Spinal cord (tissue), 10 donors: ENCODE measurements around the gene EIF5A. TPM values are rescaled to one million over a fixed set of nuclear protein-coding genes. Genes with fewer than 3 reads are reported as not detected.

Experiments used
- DNase-seq, 6 donors: peaks; one replicate each; pipeline versions ENCODE4 v3.0.0 to v3.0.0-alpha.2; 2013 to 2015; ENCODE audit warnings: low spot score in 6 of 6, low read depth in 4 of 6
- H3K27ac ChIP-seq: one replicate; pipeline ENCODE4 v1.5.1; 2013; ENCODE audit warnings: low read depth, low read length, control low read depth
- H3K27me3 ChIP-seq: one replicate; pipeline ENCODE4 v1.6.1; 2013; ENCODE audit warnings: low read length; ENCODE audit not compliant: control insufficient read depth, insufficient read depth
- H3K36me3 ChIP-seq: one replicate; pipeline ENCODE4 v1.6.1; 2013; ENCODE audit warnings: low read length; ENCODE audit not compliant: control insufficient read depth, insufficient read depth
- H3K4me1 ChIP-seq: one replicate; pipeline ENCODE4 v1.6.1; 2013; ENCODE audit warnings: low read length; ENCODE audit not compliant: control insufficient read depth, insufficient read depth
- H3K4me3 ChIP-seq: one replicate; pipeline ENCODE4 v1.5.1; 2013; ENCODE audit warnings: low read depth, low read length, control low read depth
- H3K9me3 ChIP-seq: one replicate; pipeline ENCODE4 v1.6.1; 2013; ENCODE audit warnings: low read length; ENCODE audit not compliant: control insufficient read depth, insufficient read depth
- WGBS: methylation state at CpG from one replicate; pipeline ENCODE4 v1.1.5; 2013; ENCODE audit warnings: missing lambda C conversion rate; ENCODE audit not compliant: insufficient coverage; 5-methylcytosine and 5-hydroxymethylcytosine counted together
- polyA plus RNA-seq, 2 donors: library from polyadenylated mRNA; unstranded; fragments of 120-200 nt; gene quantifications; one replicate each; pipeline ENCODE4 v1.2.1, GENCODE V29; 2013; ENCODE audit not compliant: insufficient read length in 2 of 2
- small RNA-seq: library from RNA; depleted of rRNA; stranded (forward); fragments of <200 nt; gene quantifications from one replicate; pipeline ENCODE3, GENCODE V24; 2014; ENCODE audit warnings: low replicate concordance
- total RNA-seq, 2 donors: library from RNA; depleted of rRNA in 1 of 2; stranded (reverse); fragments of 120-200 nt in 1 of 2; fragments of >200 nt in 1 of 2; gene quantifications; one replicate each; pipeline versions ENCODE4 v1.2.3 to v1.2.4, GENCODE V29; 2013 to 2014
- donor health status: healthy.

Gene EIF5A
- total and polyA plus RNA-seq, 4 donors: 146 to 375 (median 284) TPM

GRCh38 chr17:7361906-7362305 is 54.5 kb downstream of the EIF5A start:
- Histone ChIP-seq H3K9me3 (no peaks in the 10 kb centered on the region), H3K4me3 (no peak overlapping the region), H3K4me1 (no peaks in the 10 kb centered on the region), H3K27ac (no peak overlapping the region), H3K27me3 (no peaks in the 10 kb centered on the region), H3K36me3 (no peaks in the 10 kb centered on the region)
- 50% methylated on average over 3 of the region's 3 CpGs for WGBS
- DNase-seq: no peak

Small RNAs within 50 kb of the gene (small RNA-seq; reads per million reads assigned to genes)
- gene AC026954.2: not detected
- not detected for gene RF00019

Other genes starting within 250 kb of the EIF5A start
Only the 30 nearest of the 32 such genes appear.
- gene ASGR2, start 192.8 kb upstream of the EIF5A start, total RNA-seq: under 1 TPM in 1 of 2 donors, not detected in 1; 0.50 TPM
- gene ASGR2, start 192.8 kb upstream of the EIF5A start, polyA plus RNA-seq: under 1 TPM; 0.24 to 0.39 TPM
- gene ASGR1, start 128.3 kb upstream of the EIF5A start, total RNA-seq: 1 to 10 TPM; 4.3 to 8.2 TPM
- 10 to 100 TPM; 32.4 to 32.5 TPM for gene ASGR1, start 128.3 kb upstream of the EIF5A start, polyA plus RNA-seq
- gene DLG4, start 87.8 kb upstream of the EIF5A start, total RNA-seq: 10 to 100 TPM; 50.6 to 82.8 TPM
- 100 to 1,000 TPM; 192 to 203 TPM for gene DLG4, start 87.8 kb upstream of the EIF5A start, polyA plus RNA-seq
- gene ACADVL, start 87.7 kb upstream of the EIF5A start, total RNA-seq: 100 to 1,000 TPM; 131 to 478 TPM
- 100 to 1,000 TPM; 381 to 455 TPM for gene ACADVL, start 87.7 kb upstream of the EIF5A start, polyA plus RNA-seq
- gene DVL2, start 73.1 kb upstream of the EIF5A start, total RNA-seq: 10 to 100 TPM; 31.7 to 46.6 TPM
- 10 to 100 TPM; 47.9 to 59.7 TPM for gene DVL2, start 73.1 kb upstream of the EIF5A start, polyA plus RNA-seq
- gene PHF23, start 68.2 kb upstream of the EIF5A start, total RNA-seq: 10 to 100 TPM; 26.2 to 49.0 TPM
- gene PHF23, start 68.2 kb upstream of the EIF5A start, polyA plus RNA-seq: 10 to 100 TPM; 50.2 to 53.2 TPM
- gene GABARAP, start 65.2 kb upstream of the EIF5A start, total RNA-seq: 100 to 1,000 TPM; 196 to 481 TPM
- 100 to 1,000 TPM; 431 to 461 TPM for gene GABARAP, start 65.2 kb upstream of the EIF5A start, polyA plus RNA-seq
- 10 to 100 TPM; 44.4 to 47.9 TPM for gene CTDNEP1, start 55.9 kb upstream of the EIF5A start, total RNA-seq
- gene CTDNEP1, start 55.9 kb upstream of the EIF5A start, polyA plus RNA-seq: 100 to 1,000 TPM; 177 to 181 TPM
- gene ELP5, start 55.4 kb upstream of the EIF5A start, total RNA-seq: 10 to 100 TPM; 24.9 to 47.7 TPM
- 10 to 100 TPM; 49.8 to 52.2 TPM for gene ELP5, start 55.4 kb upstream of the EIF5A start, polyA plus RNA-seq
- gene CLDN7, start 45.1 kb upstream of the EIF5A start, total RNA-seq: 1 to 10 TPM in 1 of 2 donors, under 1 TPM in 1; 0.79 to 2.3 TPM
- gene CLDN7, start 45.1 kb upstream of the EIF5A start, polyA plus RNA-seq: 1 to 10 TPM; 1.3 TPM
- 1 to 10 TPM in 1 of 2 donors, under 1 TPM in 1; 0.59 to 1.9 TPM for gene SLC2A4, start 25.9 kb upstream of the EIF5A start, total RNA-seq
- gene SLC2A4, start 25.9 kb upstream of the EIF5A start, polyA plus RNA-seq: under 1 TPM; 0.48 to 0.78 TPM
- gene YBX2, start 13.0 kb upstream of the EIF5A start, total RNA-seq: 1 to 10 TPM in 1 of 2 donors, under 1 TPM in 1; 0.50 to 1.0 TPM
- 1 to 10 TPM; 4.2 to 6.9 TPM for gene YBX2, start 13.0 kb upstream of the EIF5A start, polyA plus RNA-seq
- gene GPS2, start 7.7 kb downstream of the EIF5A start, total RNA-seq: 10 to 100 TPM; 19.2 to 65.5 TPM
- gene GPS2, start 7.7 kb downstream of the EIF5A start, polyA plus RNA-seq: 10 to 100 TPM; 98.3 to 99.4 TPM
- 10 to 100 TPM; 28.6 TPM for gene NEURL4, start 21.7 kb downstream of the EIF5A start, total RNA-seq
- 10 to 100 TPM; 43.9 to 56.4 TPM for gene NEURL4, start 21.7 kb downstream of the EIF5A start, polyA plus RNA-seq
- 10 to 100 TPM in 1 of 2 donors, 1 to 10 TPM in 1; 4.6 to 13.7 TPM for gene ACAP1, start 28.9 kb downstream of the EIF5A start, total RNA-seq
- 10 to 100 TPM; 13.8 to 18.1 TPM for gene ACAP1, start 28.9 kb downstream of the EIF5A start, polyA plus RNA-seq
- 10 to 100 TPM in 1 of 2 donors, 1 to 10 TPM in 1; 5.6 to 10.4 TPM for gene KCTD11, start 44.5 kb downstream of the EIF5A start, total RNA-seq
- 10 to 100 TPM; 12.6 to 13.5 TPM for gene KCTD11, start 44.5 kb downstream of the EIF5A start, polyA plus RNA-seq
- not detected for gene TMEM95, start 47.5 kb downstream of the EIF5A start, total RNA-seq
- not detected for gene TMEM95, start 47.5 kb downstream of the EIF5A start, polyA plus RNA-seq
- gene TNK1, start 73.5 kb downstream of the EIF5A start, total RNA-seq: 1 to 10 TPM in 1 of 2 donors, under 1 TPM in 1; 0.79 to 1.5 TPM
- gene TNK1, start 73.5 kb downstream of the EIF5A start, polyA plus RNA-seq: 1 to 10 TPM; 3.4 to 4.6 TPM
- gene PLSCR3, start 86.9 kb downstream of the EIF5A start, total RNA-seq: 10 to 100 TPM in 1 of 2 donors, 1 to 10 TPM in 1; 8.0 to 21.7 TPM
- gene PLSCR3, start 86.9 kb downstream of the EIF5A start, polyA plus RNA-seq: 10 to 100 TPM; 29.3 to 38.8 TPM
- 100 to 1,000 TPM in 1 of 2 donors, 10 to 100 TPM in 1; 70.9 to 130 TPM for gene TMEM256, start 96.5 kb downstream of the EIF5A start, total RNA-seq
- 10 to 100 TPM; 48.6 to 54.7 TPM for gene TMEM256, start 96.5 kb downstream of the EIF5A start, polyA plus RNA-seq
- 10 to 100 TPM; 21.5 to 25.3 TPM for gene NLGN2, start 100.2 kb downstream of the EIF5A start, total RNA-seq
- 100 to 1,000 TPM; 196 to 210 TPM for gene NLGN2, start 100.2 kb downstream of the EIF5A start, polyA plus RNA-seq
- not detected for gene SPEM1, start 112.7 kb downstream of the EIF5A start, total RNA-seq
- under 1 TPM in 1 of 2 donors, not detected in 1; 0.29 TPM for gene SPEM1, start 112.7 kb downstream of the EIF5A start, polyA plus RNA-seq
- not detected for gene SPEM2, start 118.0 kb downstream of the EIF5A start, total RNA-seq
- gene SPEM2, start 118.0 kb downstream of the EIF5A start, polyA plus RNA-seq: under 1 TPM; 0.23 to 0.67 TPM
- gene SPEM3, start 121.2 kb downstream of the EIF5A start, total RNA-seq: not detected
- gene SPEM3, start 121.2 kb downstream of the EIF5A start, polyA plus RNA-seq: under 1 TPM in 1 of 2 donors, not detected in 1; 0.05 TPM
- 1 to 10 TPM in 1 of 2 donors, under 1 TPM in 1; 0.69 to 1.3 TPM for gene TMEM102, start 127.8 kb downstream of the EIF5A start, total RNA-seq
- 1 to 10 TPM; 2.1 to 2.4 TPM for gene TMEM102, start 127.8 kb downstream of the EIF5A start, polyA plus RNA-seq
- gene FGF11, start 131.9 kb downstream of the EIF5A start, total RNA-seq: 10 to 100 TPM; 11.2 to 25.7 TPM
- gene FGF11, start 131.9 kb downstream of the EIF5A start, polyA plus RNA-seq: 10 to 100 TPM; 32.8 to 42.2 TPM
- gene CHRNB1, start 137.4 kb downstream of the EIF5A start, total RNA-seq: 10 to 100 TPM; 19.1 to 25.9 TPM
- 10 to 100 TPM; 20.9 TPM for gene CHRNB1, start 137.4 kb downstream of the EIF5A start, polyA plus RNA-seq
- 10 to 100 TPM; 19.8 to 32.6 TPM for gene ZBTB4, start 172.0 kb downstream of the EIF5A start, total RNA-seq
- 10 to 100 TPM; 59.6 to 60.6 TPM for gene ZBTB4, start 172.0 kb downstream of the EIF5A start, polyA plus RNA-seq
- not detected for gene SLC35G6, start 173.8 kb downstream of the EIF5A start, total RNA-seq
- 1 to 10 TPM in 1 of 2 donors, under 1 TPM in 1; 0.40 to 1.4 TPM for gene SLC35G6, start 173.8 kb downstream of the EIF5A start, polyA plus RNA-seq
- 10 to 100 TPM; 50.3 to 61.9 TPM for gene POLR2A, start 176.7 kb downstream of the EIF5A start, total RNA-seq
- 10 to 100 TPM; 90.9 to 92.7 TPM for gene POLR2A, start 176.7 kb downstream of the EIF5A start, polyA plus RNA-seq